Measurements from ENCODE around the gene MC3R. TPM values are rescaled to one million over a fixed set of nuclear protein-coding genes. Genes with fewer than 3 reads are reported as not detected.
A peak's percentile ranks its signal among the peaks of the same experiment; 100 is the strongest.
"Not testable (repeated sequence)": the region's sequence is repeated elsewhere in the genome, so short reads cannot be mapped to it uniquely, and the experiment has no call there.

Gene MC3R
- not detected for polyA plus RNA-seq (ENCODE audit: insufficient read length in 4 of 4)

- DNase-seq (ENCODE audit: low read depth in 4 of 4, low spot score in 2 of 4), result peak in 2 of 4 donors; percentile 15 to 18
These were observed at the start of gene MC3R for GRCh38 chr20:56247954-56248782. MC3R (plus strand) TSS chr20:56248732; CDS start chr20:56248844, 112 bp downstream.

- no peak for DNase-seq (ENCODE audit: low read depth in 4 of 4, low spot score in 2 of 4)
These were observed 48.1 kb upstream of the MC3R start for GRCh38 chr20:56200456-56200855.

- no peak for DNase-seq (ENCODE audit: low read depth in 4 of 4, low spot score in 2 of 4)
These were observed 45.9 kb upstream of the MC3R start for GRCh38 chr20:56202493-56203077.

GRCh38 chr20:56204206-56204605 lies 44.3 kb upstream of the MC3R start:
- no peak for DNase-seq (ENCODE audit: low read depth in 4 of 4, low spot score in 2 of 4)

GRCh38 chr20:56205346-56205745 lies 43.2 kb upstream of the MC3R start:
- DNase-seq (ENCODE audit: low read depth in 4 of 4, low spot score in 2 of 4), result no peak

- no peak for DNase-seq (ENCODE audit: low read depth in 4 of 4, low spot score in 2 of 4)
These were observed 40.9 kb upstream of the MC3R start for GRCh38 chr20:56207656-56208055.

- DNase-seq (ENCODE audit: low read depth in 4 of 4, low spot score in 2 of 4), result no peak
These were observed 40.4 kb upstream of the MC3R start for GRCh38 chr20:56208121-56208520.

GRCh38 chr20:56211051-56211450 lies 37.5 kb upstream of the MC3R start:
- DNase-seq (ENCODE audit: low read depth in 4 of 4, low spot score in 2 of 4), result no peak

- no peak for DNase-seq (ENCODE audit: low read depth in 4 of 4, low spot score in 2 of 4)
These were observed 36.4 kb upstream of the MC3R start for GRCh38 chr20:56212091-56212490.

GRCh38 chr20:56213321-56213720 lies 35.2 kb upstream of the MC3R start:
- no peak for DNase-seq (ENCODE audit: low read depth in 4 of 4, low spot score in 2 of 4)

- no peak for DNase-seq (ENCODE audit: low read depth in 4 of 4, low spot score in 2 of 4)
These were observed 33.4 kb upstream of the MC3R start for GRCh38 chr20:56215115-56215514.

- no peak for DNase-seq (ENCODE audit: low read depth in 4 of 4, low spot score in 2 of 4)
These were observed 30.7 kb upstream of the MC3R start for GRCh38 chr20:56217829-56218228.

- not testable (repeated sequence) for DNase-seq (ENCODE audit: low read depth in 4 of 4, low spot score in 2 of 4)
These were observed 27.3 kb upstream of the MC3R start for GRCh38 chr20:56221186-56221585.

GRCh38 chr20:56222201-56222600 lies 26.3 kb upstream of the MC3R start:
- no peak for DNase-seq (ENCODE audit: low read depth in 4 of 4, low spot score in 2 of 4)

GRCh38 chr20:56222945-56223344 lies 25.6 kb upstream of the MC3R start:
- DNase-seq (ENCODE audit: low read depth in 4 of 4, low spot score in 2 of 4), result no peak

- no peak for DNase-seq (ENCODE audit: low read depth in 4 of 4, low spot score in 2 of 4)
These were observed 25.2 kb upstream of the MC3R start for GRCh38 chr20:56223352-56223751.

- no peak for DNase-seq (ENCODE audit: low read depth in 4 of 4, low spot score in 2 of 4)
These were observed 20.5 kb upstream of the MC3R start for GRCh38 chr20:56228021-56228420.

- no peak for DNase-seq (ENCODE audit: low read depth in 4 of 4, low spot score in 2 of 4)
These were observed 18.7 kb upstream of the MC3R start for GRCh38 chr20:56229812-56230211.

- no peak for DNase-seq (ENCODE audit: low read depth in 4 of 4, low spot score in 2 of 4)
These were observed 14.4 kb upstream of the MC3R start for GRCh38 chr20:56234110-56234509.

GRCh38 chr20:56237335-56237734 lies 11.2 kb upstream of the MC3R start:
- no peak for DNase-seq (ENCODE audit: low read depth in 4 of 4, low spot score in 2 of 4)

GRCh38 chr20:56244259-56244658 lies 4.3 kb upstream of the MC3R start:
- no peak for DNase-seq (ENCODE audit: low read depth in 4 of 4, low spot score in 2 of 4)

- DNase-seq (ENCODE audit: low read depth in 4 of 4, low spot score in 2 of 4), result no peak
These were observed 2.8 kb upstream of the MC3R start for GRCh38 chr20:56245761-56246160.

Data from left renal cortex interstitium (tissue), 4 donors.